ENCODE measurements around the gene TSKU. TPM values are rescaled to one million over a fixed set of nuclear protein-coding genes. Genes with fewer than 3 reads are reported as not detected.
A peak's percentile ranks its signal among the peaks of the same experiment; 100 is the strongest.

Gene TSKU
- polyA plus RNA-seq, 1 of the 3 experiments (the other 2 are of a cell fraction) = 20.7 TPM

- peak overlapping the region; percentile 26; the same call in 1 of the 2 replicates for H2AFZ ChIP-seq (ENCODE audit: low read depth)
- H3K9me3 ChIP-seq = no peaks in the 10 kb centered on the region
- H3K4me3 ChIP-seq (ENCODE audit: low read depth in 2 of 2, low read length in 1 of 2) = peak overlapping the region; percentile 90 to 93
- peak overlapping the region; percentile 60 to 97; a peak in 3 of 4 replicates for H3K27ac ChIP-seq (ENCODE audit: low read depth in 2 of 2, low read length in 1 of 2)
- peak overlapping the region; percentile 74 for H3K4me2 ChIP-seq
- peaks cover 18 to 70% of the 10 kb centered on the region in 2 experiments; a peak in 3 of 4 replicates for H3K4me1 ChIP-seq (ENCODE audit: control insufficient read depth in 1 of 2, insufficient read depth in 2 of 2, low read depth in 1 of 2, low read length in 1 of 2)
- POLR2A ChIA-PET = interaction anchor here (1.1 kb wide), 1 partner anchor 10 kb away, joined by 3 read pairs; no protein-coding TSS in a partner anchor
- H3K9me2 ChIP-seq = no peaks in the 10 kb centered on the region
- WGBS (ENCODE audit: low lambda C conversion rate) = 0% methylated on average over 18 of the region's 65 CpGs
- peaks cover 53% of the 10 kb centered on the region for H3K79me2 ChIP-seq (ENCODE audit: insufficient read depth)
- H4K20me1 ChIP-seq (ENCODE audit: insufficient read depth) = peaks cover 48% of the 10 kb centered on the region
- peak; percentile 26; the same call in 1 of the 2 replicates for TF ChIP-seq POLR2AphosphoS5 (IDR thresholded peaks at IDR 0.05; ENCODE audit: low read depth, low read length)
- TF ChIP-seq, protein P1, sequence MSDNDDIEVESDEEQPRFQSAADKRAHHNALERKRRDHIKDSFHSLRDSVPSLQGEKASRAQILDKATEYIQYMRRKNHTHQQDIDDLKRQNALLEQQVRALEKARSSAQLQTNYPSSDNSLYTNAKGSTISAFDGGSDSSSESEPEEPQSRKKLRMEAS (IDR thresholded peaks at IDR 0.05; ENCODE audit: low read depth) = peak; percentile 66
- TF ChIP-seq CTCF (IDR thresholded peaks at IDR 0.05) = no peak; the same call in 1 of the 2 replicates
- no peak for TF ChIP-seq ZBTB33 (IDR thresholded peaks at IDR 0.05; ENCODE audit: borderline replicate concordance, low read depth)
- no peak for TF ChIP-seq IRF3 (IDR thresholded peaks at IDR 0.05; ENCODE audit: low read depth, low read length)
- 0 out of 2 replicates have a peak, but pooled peaks have one; percentile 3 for TF ChIP-seq SIN3A (IDR thresholded peaks at IDR 0.05; ENCODE audit: borderline replicate concordance, low read depth, low read length)
- TF ChIP-seq, protein P2, sequence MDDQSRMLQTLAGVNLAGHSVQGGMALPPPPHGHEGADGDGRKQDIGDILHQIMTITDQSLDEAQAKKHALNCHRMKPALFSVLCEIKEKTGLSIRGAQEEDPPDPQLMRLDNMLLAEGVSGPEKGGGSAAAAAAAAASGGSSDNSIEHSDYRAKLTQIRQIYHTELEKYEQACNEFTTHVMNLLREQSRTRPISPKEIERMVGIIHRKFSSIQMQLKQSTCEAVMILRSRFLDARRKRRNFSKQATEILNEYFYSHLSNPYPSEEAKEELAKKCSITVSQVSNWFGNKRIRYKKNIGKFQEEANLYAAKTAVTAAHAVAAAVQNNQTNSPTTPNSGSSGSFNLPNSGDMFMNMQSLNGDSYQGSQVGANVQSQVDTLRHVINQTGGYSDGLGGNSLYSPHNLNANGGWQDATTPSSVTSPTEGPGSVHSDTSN (IDR thresholded peaks at IDR 0.05) = no peak
- no peak for TF ChIP-seq NFIC (IDR thresholded peaks at IDR 0.05; ENCODE audit: borderline replicate concordance)
- no peak for TF ChIP-seq TAF1 (IDR thresholded peaks at IDR 0.05; ENCODE audit: borderline replicate concordance, low read depth, low read length)
- no peak for TF ChIP-seq YY1 (IDR thresholded peaks at IDR 0.05; ENCODE audit: low read depth)
- TF ChIP-seq SMC3 (IDR thresholded peaks at IDR 0.05; ENCODE audit: low read depth, low read length) = no peak
- no peak for TF ChIP-seq NRF1 (IDR thresholded peaks at IDR 0.05; ENCODE audit: low read depth, low read length)
- TF ChIP-seq RAD21 (IDR thresholded peaks at IDR 0.05; ENCODE audit: low read length) = no peak
- no peak for TF ChIP-seq EP300 (IDR thresholded peaks at IDR 0.05; ENCODE audit: borderline replicate concordance in 1 of 2, low read depth in 1 of 2, low read length in 1 of 2)
- 0 out of 2 replicates have a peak, but pooled peaks have one; percentile 12 for TF ChIP-seq RCOR1 (IDR thresholded peaks at IDR 0.05; ENCODE audit: low read length)
- TF ChIP-seq GATA2 (CRISPR knock-in tag; IDR thresholded peaks at IDR 0.05) = no peak
- no peak for TF ChIP-seq TCF12 (IDR thresholded peaks at IDR 0.05)
- TF ChIP-seq MEF2A (IDR thresholded peaks at IDR 0.05; ENCODE audit: borderline replicate concordance, low read depth) = no peak
- TF ChIP-seq TEAD4 (IDR thresholded peaks at IDR 0.05; ENCODE audit: borderline replicate concordance, insufficient read depth) = no peak
- TF ChIP-seq CHD2 (IDR thresholded peaks at IDR 0.05; ENCODE audit: low read length, partially characterized antibody) = peak; percentile 13
- no peak for TF ChIP-seq FOXM1 (IDR thresholded peaks at IDR 0.05; ENCODE audit: low read depth)
- 0 out of 2 replicates have a peak, but pooled peaks have one; percentile 34 for TF ChIP-seq FOXJ3 (CRISPR knock-in tag; IDR thresholded peaks at IDR 0.05)
- peak overlapping the region; percentile 94 for H3K9ac ChIP-seq
- no peaks in the 10 kb centered on the region for H3K27me3 ChIP-seq (ENCODE audit: insufficient read depth)
- CTCF ChIA-PET = interaction anchor here (0.6 to 5.2 kb wide), 7 partner anchors 10 to 135 kb away, joined by 3 to 38 read pairs (median 6); no protein-coding TSS in a partner anchor
- no peaks in the 10 kb centered on the region for H3K36me3 ChIP-seq (replicated peaks in 1 of 2; ENCODE audit: control insufficient read depth in 1 of 2, insufficient read depth in 2 of 2, low read length in 1 of 2)
- no peaks in the 10 kb centered on the region for H3F3A ChIP-seq (replicated peaks; ENCODE audit: insufficient read depth)
- DNase-seq = peak; percentile 97
These were observed 999 bp downstream of the TSKU start for GRCh38 chr11:76783896-76784813.

Data from SK-N-SH (cell line).